ENCODE measurements around the gene DGCR2. TPM values are rescaled to one million over a fixed set of nuclear protein-coding genes. Genes with fewer than 3 reads are reported as not detected.
"Not testable (repeated sequence)": the region's sequence is repeated elsewhere in the genome, so short reads cannot be mapped to it uniquely, and the experiment has no call there.

The DGCR2 gene
- total RNA-seq, 1 donor from 2014 or later = 39.5 TPM

GRCh38 chr22:19027371-19028059 is 94.7 kb downstream of the DGCR2 start:
- DNase-seq = not testable (repeated sequence)

DNA sequence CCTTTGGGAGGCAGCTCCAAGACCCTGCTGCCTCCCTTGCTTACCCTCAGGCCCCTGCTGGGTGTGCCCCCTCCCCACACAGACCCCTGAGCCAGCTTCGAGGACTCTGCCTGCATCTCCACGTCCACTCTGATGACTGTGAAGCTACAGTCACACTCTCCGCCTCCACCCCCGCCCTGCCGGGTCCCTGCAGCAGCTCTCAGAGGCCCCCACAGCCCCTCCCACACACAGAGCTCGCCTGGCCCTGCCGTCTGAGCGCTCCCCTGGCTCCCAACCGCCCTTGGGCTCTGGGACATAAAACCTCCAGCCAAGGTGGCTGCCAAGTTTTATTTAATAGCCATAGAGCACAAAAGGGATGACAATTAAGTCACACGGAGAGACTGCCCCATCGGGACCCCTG is 96.1 kb downstream of the DGCR2 start:
- DNase-seq = not testable (repeated sequence)

DNA sequence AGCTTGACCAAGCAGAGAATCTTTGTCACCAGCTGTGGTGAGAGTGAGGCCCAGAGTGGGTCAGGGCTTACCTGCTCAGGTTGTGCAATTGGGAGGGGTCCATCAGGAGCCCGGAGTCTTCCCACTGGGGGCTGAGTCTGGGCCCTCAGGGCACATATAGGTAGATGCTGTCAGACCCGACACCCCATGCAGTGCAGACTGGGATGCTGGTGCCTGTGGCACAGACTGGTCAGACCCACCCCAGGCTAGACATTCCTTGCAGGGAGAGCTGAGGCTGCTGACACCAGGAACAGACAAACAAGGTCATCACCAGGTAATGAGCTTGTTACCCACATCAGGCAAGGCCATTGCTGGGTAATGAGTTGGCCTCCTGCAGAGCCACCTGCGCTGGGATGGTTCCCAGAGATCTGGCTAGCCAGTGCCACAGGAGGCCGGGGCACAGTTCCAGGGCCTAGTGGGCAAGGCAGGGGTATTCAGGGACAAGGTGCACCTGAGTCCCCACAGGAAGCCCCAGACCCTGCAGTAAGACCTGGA is 97.2 kb downstream of the DGCR2 start:
- not testable (repeated sequence) for DNase-seq

DNA sequence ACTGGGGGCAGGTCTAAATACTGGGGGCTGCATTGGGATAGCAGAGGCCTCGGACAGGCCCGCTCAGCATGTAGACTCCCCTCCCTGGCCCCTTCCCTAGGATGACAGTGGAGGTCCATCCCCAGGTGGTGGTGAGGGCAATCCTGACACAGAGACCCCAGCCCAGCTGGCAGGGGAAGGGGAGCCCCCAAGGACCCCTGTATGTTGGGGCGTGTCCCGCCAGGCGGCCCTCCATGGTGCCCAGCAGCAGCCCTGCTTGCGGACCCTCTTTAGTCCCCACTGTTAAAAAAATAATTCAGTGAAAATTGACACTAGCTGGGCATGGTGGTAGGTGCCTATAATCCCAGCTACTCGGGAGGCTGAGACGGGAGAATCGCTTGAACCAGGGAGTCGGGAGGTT is 98.3 kb downstream of the DGCR2 start:
- DNase-seq = not testable (repeated sequence)

- DNase-seq = no peak
Measured at GRCh38 chr22:19022755-19023154, 99.5 kb downstream of the DGCR2 start.

DNA sequence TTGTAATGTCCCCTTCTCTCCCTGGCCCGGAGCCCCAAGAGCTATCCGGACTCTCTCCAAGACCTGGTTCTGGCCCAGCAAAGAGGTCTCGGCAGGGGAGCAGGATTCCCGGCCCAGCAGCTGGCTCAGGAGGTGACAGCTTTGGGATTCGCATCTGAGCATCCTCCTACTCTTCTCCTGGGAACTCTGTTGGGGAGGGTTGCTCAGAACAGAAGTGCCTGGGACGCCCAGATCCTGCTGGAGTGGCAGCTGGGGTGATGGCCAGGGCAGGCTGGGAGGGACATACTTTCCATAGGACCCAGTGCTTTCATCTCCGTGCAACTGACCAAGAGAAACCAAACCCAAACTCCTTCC is 102.6 kb downstream of the DGCR2 start:
- DNase-seq = no peak

DNA sequence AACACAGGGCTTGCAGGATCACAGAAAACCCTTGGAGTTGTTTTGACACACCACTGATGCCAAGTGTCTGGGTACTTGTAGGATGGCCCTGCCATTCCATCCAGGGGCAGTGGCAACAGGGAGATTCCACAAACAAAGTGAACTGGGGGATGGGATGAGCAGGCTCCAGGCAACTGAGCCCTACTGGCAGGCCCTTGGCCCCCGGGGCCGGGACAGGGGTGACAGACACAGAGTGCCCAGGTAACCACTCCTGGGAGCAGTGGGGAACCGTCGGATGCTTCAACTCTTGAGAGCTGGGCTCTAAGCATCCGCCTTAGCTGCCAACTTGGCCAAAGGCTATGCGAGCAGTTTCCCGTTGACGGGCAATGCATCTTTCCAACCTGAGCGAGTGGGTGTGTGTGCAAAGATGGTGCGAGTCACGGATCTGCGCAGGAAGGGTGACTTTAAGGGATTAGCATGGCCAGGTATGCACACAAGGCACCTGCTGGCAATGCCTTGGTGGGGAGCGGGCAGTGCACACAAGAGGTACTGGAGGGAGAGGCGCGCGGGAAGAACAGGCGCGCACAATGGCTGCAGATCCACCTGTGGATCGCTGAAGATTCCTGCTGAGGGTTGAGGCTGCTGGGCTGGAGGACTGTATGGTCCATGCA is 103.1 kb downstream of the DGCR2 start:
- no peak for DNase-seq

- no peak for DNase-seq
Measured at GRCh38 chr22:19018256-19018655, 104.0 kb downstream of the DGCR2 start.

- DNase-seq = no peak
Measured at GRCh38 chr22:19016081-19016766, 106.0 kb downstream of the DGCR2 start.

DNA sequence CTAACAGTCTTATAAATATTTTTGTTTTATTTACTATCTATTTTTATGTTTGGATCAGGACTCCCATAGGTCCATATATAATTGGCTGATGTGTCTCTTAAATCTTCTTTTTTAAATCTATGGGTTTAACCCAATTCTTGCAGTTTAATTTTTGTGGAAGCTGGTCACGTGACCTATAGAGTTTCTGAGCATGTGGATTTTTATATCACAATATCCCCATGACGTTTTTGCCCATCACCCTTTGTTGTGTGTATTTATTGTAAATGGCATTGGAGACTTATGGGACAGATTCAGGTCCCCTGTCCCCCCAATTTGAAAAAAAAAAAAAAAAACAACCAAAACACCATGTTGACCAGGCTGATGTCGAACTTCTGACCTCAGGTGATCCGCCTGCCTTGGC is 107.3 kb downstream of the DGCR2 start:
- no peak for DNase-seq

- not testable (repeated sequence) for DNase-seq
Measured at GRCh38 chr22:19013881-19014598, 108.2 kb downstream of the DGCR2 start.

- not testable (repeated sequence) for DNase-seq
Measured at GRCh38 chr22:19013411-19013810, 108.8 kb downstream of the DGCR2 start.

DNA sequence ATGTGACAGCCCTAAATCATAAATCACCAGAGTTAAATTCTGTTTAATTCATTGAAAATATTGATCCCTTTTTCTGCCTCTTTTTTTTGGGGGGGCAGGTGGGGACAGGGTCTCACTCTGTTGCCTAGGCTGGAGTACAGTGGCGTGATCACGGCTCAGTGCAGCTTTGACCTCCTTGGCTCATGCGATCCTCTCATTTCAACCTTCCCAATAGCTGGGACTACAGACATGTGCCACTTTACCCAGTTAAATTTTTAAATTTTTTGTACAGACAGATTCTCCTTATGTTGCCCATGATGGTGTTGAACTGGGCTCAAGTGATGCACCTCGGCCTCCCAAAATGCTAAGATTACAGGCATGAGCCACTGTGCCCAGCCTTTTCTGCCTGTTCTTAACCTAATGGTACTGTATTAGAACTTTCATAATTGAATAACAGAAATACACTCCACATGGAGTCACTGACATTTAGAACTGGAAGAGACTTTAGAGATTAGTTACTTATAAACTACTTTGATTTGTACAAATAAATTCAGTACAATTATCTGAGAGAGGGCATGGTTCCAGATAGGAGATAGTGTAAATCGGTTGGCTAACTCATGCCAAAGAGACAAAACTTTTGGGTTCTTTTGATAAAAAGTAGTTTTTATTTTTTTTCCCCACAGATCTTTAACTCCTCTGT is 109.8 kb downstream of the DGCR2 start:
- no peak for DNase-seq

GRCh38 chr22:19011611-19012010 is 110.6 kb downstream of the DGCR2 start:
- not testable (repeated sequence) for DNase-seq

DNA sequence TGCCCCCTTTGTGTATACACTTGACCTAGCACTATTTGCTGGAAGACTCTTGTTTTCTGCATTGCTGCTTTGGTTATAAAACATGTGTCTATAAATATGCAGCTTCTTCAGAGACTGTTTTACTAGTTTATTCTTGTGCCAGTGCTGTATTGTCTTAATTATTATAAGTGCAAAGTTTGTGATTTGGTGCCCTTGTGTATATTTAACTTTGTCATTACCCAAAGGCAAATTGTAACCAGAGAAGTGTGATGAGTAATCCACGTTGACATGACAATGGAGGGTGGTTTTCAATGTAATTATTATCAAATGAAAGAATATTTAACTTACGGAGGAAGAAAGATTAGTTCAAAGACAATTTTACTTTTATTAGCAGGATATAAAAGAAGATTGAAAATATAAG is 111.1 kb downstream of the DGCR2 start:
- DNase-seq = no peak

- no peak for DNase-seq
Measured at GRCh38 chr22:19005905-19006304, 116.3 kb downstream of the DGCR2 start.

DNA sequence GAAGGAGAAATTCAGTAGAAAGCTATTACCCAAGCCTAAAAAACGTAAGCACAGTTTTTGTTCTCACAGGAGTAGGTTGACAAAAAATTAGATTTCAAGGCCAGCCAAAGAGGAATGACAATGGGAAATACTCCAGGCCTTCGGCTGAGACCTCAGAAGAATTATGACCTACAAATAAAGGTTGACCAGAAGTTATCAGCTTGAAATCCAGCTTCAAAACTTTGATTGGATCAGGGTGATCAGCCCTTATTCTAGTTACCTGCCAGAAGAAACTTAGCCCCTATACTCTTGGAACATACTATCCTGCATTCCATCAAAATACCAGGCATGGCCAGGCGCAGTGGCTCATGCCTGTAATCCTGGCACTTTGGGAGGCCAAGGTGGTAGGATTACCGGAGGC is 117.7 kb downstream of the DGCR2 start:
- DNase-seq = no peak

DNA sequence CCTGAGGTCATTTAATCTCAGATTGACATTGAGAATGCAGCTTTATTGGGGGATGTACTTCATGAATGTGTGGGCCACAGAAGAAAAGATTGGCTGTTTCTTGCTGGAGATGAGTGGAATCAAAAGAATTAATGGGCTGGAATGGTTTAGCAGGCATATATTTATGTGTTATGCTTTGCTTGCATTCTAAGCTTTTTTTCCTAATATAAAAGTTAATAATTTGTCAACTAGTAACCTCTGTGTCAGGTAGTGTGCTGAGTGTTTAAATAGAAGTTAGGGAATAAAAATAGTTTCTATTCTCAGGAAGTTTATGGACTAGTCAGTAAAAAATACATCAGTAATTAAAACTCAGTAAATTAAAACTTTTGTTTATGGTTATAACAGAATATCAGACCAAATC is 118.7 kb downstream of the DGCR2 start:
- no peak for DNase-seq

- DNase-seq = no peak
Measured at GRCh38 chr22:19002684-19003038, 119.6 kb downstream of the DGCR2 start.

DNA sequence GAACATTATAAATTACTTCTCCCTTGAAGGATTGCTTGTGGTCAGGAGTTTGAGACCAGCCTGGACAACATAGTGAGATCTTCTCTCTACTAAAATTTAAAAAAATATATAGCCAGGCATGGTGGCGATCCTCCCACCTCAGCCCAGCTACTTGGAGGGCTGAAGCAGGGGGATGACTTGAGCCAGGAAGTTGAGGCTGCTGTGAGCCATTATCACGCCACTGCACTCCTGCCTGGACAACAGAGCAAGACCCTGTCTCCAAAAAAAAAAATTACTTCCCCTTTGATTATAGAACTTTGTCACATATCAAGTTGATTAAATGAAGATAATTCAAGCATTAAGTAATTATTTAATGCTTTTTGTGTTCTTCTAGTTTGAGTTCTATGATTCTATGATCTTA is 121.0 kb downstream of the DGCR2 start:
- no peak for DNase-seq

DNA sequence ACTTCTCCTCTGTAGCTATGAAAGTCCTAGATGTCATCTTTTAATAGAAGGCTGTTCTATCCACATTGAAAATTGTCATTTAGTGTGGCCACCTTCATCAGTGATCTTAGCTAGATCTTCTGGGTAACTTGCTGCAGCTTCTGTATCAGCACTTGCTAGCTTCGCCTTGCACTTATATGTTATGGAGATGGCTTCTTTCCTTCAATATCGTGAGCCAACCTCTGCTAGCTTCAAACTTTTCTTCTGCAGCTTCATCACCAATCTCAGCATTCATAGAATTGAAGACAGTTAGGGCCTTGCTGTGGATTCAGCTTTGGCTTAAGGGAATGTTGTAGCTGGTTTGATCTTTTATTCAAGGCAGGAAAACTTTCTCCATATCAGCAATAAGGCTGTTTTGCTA is 122.1 kb downstream of the DGCR2 start:
- DNase-seq = not testable (repeated sequence)

GRCh38 chr22:18999416-18999815 is 122.8 kb downstream of the DGCR2 start:
- DNase-seq = no peak

All from skin of body (tissue), 2 donors.